Measurements from ENCODE around the gene CEND1. TPM values are rescaled to one million over a fixed set of nuclear protein-coding genes. Genes with fewer than 3 reads are reported as not detected.
A peak's percentile ranks its signal among the peaks of the same experiment; 100 is the strongest.

The CEND1 gene
- total and polyA plus RNA-seq, 2 of the 13 experiments (the other 11 are each of a cell fraction or from before 2014, with no cell fraction given) = not detected

- no peak for TF ChIP-seq ZNF547 (CRISPR knock-in tag; IDR thresholded peaks at IDR 0.05)
- TF ChIP-seq EP300 (IDR thresholded peaks at IDR 0.05; ENCODE audit: low read depth in 2 of 2, low read length in 2 of 2) = no peak
- no peak for TF ChIP-seq EP300 (CRISPR knock-in tag; IDR thresholded peaks at IDR 0.05; ENCODE audit: borderline replicate concordance)
- TF ChIP-seq ZNF7 (CRISPR knock-in tag; IDR thresholded peaks at IDR 0.05) = no peak
- TF ChIP-seq SMAD3 (CRISPR knock-in tag; IDR thresholded peaks at IDR 0.05) = no peak
- no peak for TF ChIP-seq ZNF614 (CRISPR knock-in tag; IDR thresholded peaks at IDR 0.05; ENCODE audit: borderline replicate concordance)
- TF ChIP-seq MTF2 (CRISPR knock-in tag; IDR thresholded peaks at IDR 0.05; ENCODE audit: borderline replicate concordance) = no peak; the same call in 1 of the 2 replicates
- TF ChIP-seq MEF2D (CRISPR knock-in tag; IDR thresholded peaks at IDR 0.05) = no peak
- TF ChIP-seq ZSCAN5A (CRISPR knock-in tag; IDR thresholded peaks at IDR 0.05; ENCODE audit: borderline replicate concordance) = no peak
- no peak for TF ChIP-seq ZNF17 (CRISPR knock-in tag; IDR thresholded peaks at IDR 0.05)
- no peak for TF ChIP-seq FOXC1 (CRISPR knock-in tag; IDR thresholded peaks at IDR 0.05; ENCODE audit: borderline replicate concordance)
- peak; percentile 73 for TF ChIP-seq ZBTB7B (CRISPR knock-in tag; IDR thresholded peaks at IDR 0.05)
- TF ChIP-seq TAF15 (IDR thresholded peaks at IDR 0.05; ENCODE audit: low read depth, low read length, poor library complexity, severe bottlenecking) = no peak
- TF ChIP-seq SALL1 (CRISPR knock-in tag; IDR thresholded peaks at IDR 0.05) = peak; percentile 20; the same call in 1 of the 2 replicates
- TF ChIP-seq FOXP1 (IDR thresholded peaks at IDR 0.05) = no peak
- TF ChIP-seq FOXP1 (CRISPR knock-in tag; IDR thresholded peaks at IDR 0.05) = no peak
- no peak; the same call in 1 of the 2 replicates for TF ChIP-seq ZGPAT (CRISPR knock-in tag; IDR thresholded peaks at IDR 0.05)
- no peak for TF ChIP-seq MIER2 (CRISPR knock-in tag; IDR thresholded peaks at IDR 0.05)
- TF ChIP-seq TBP (CRISPR knock-in tag; IDR thresholded peaks at IDR 0.05) = no peak
- no peak for TF ChIP-seq ZFP1 (CRISPR knock-in tag; IDR thresholded peaks at IDR 0.05)
- peak; percentile 21; the same call in 1 of the 3 replicates for TF ChIP-seq MXI1 (IDR thresholded peaks at IDR 0.05; ENCODE audit: borderline replicate concordance, low read depth, low read length)
- no peak for TF ChIP-seq ZNF644 (CRISPR knock-in tag; IDR thresholded peaks at IDR 0.05; ENCODE audit: low read depth)
- TF ChIP-seq HOXA9 (CRISPR knock-in tag; IDR thresholded peaks at IDR 0.05; ENCODE audit: borderline replicate concordance) = no peak
- no peak for TF ChIP-seq ZHX1 (CRISPR knock-in tag; IDR thresholded peaks at IDR 0.05; ENCODE audit: low read depth)
- TF ChIP-seq ZNF350 (CRISPR knock-in tag; IDR thresholded peaks at IDR 0.05; ENCODE audit: borderline replicate concordance, low read depth) = no peak
Measured at GRCh38 chr11:776561-777287, 13.2 kb downstream of the CEND1 start (continued).

Data from HepG2 (cell line).